ENCODE measurements around the gene ATP8A2.

ATP8A2 gene

DNA sequence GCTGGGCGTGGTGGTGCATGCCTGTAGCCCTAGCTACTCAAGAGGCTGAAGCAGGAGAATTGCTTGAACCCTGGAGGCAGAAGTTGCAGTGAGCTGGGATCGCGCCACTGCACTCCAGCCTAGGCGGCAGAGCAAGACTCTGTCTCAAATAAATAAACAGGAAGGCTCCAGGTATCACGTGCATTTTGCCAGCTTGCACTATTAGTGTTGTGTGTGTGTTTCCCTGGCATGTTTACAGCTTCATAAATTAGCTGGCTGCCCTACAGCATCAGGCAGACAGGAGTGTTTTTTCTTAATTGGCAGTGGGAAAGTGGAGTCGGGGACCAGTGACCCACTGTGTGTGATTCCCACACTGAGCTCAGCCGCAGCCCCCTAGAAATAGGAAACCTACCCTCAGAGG, 647.5 kb downstream of the ATP8A2 start:
- DNase-seq (ENCODE audit: extremely low read depth, low read depth), result no peak

DNA sequence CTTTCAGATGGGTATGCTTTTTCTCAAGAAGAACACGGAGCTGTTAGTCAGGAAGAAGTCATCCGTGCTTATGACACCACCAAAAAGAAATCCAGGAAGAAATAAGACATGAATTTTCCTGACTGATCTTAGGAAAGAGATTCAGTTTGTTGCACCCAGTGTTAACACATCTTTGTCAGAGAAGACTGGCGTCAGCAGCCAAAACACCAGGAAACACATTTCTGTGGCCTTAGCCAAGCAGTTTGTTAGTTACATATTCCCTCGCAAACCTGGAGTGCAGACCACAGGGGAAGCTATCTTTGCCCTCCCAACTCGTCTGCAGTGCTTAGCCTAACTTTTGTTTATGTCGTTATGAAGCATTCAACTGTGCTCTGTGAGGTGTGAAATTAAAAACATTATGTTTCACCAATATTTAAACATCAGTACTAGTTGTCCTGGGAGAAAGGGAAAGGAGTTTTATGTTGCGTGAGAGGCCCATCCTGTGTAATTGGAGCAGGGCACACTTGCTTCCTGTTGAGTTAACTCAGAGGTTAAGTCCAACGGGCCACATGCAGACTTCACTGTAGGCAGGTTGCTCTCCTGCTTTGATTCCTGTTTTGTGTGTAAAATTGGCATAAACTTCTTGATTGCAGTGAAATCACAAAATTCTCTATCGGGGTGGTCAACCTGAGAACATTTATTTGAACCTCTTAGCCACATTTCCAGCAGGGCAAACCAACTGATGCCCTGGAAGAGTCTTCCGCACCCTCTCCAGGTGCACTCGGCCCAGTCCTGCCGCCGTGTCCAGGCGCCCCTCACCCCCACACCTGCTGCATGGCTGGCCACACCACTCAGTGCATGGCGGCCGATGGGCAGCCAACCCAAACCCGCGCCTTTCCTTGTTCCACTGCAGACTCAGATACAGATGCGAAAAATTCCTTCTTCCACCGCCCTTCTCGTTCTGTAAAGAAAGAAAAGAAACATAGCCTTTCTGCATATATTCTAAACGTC, 648.4 kb downstream of the ATP8A2 start:
- TF ChIP-seq CTCF (IDR thresholded peaks at IDR 0.05; ENCODE audit: low read depth, low read length), result no peak
- DNase-seq (ENCODE audit: extremely low read depth, low read depth), result no peak

More for the DNA sequence above, 647.5 kb downstream of the ATP8A2 start:
- no peak for TF ChIP-seq CTCF (IDR thresholded peaks at IDR 0.05; ENCODE audit: low read depth, low read length)

GRCh38 chr13:26020891-26021290, 649.1 kb downstream of the ATP8A2 start:
- TF ChIP-seq CTCF (IDR thresholded peaks at IDR 0.05; ENCODE audit: low read depth, low read length), result no peak
- DNase-seq (ENCODE audit: extremely low read depth, low read depth), result no peak

- no peak for DNase-seq (ENCODE audit: extremely low read depth, low read depth)
- no peak for TF ChIP-seq CTCF (IDR thresholded peaks at IDR 0.05; ENCODE audit: low read depth, low read length)
Observed at GRCh38 chr13:26021516-26021915, 649.7 kb downstream of the ATP8A2 start.

DNA sequence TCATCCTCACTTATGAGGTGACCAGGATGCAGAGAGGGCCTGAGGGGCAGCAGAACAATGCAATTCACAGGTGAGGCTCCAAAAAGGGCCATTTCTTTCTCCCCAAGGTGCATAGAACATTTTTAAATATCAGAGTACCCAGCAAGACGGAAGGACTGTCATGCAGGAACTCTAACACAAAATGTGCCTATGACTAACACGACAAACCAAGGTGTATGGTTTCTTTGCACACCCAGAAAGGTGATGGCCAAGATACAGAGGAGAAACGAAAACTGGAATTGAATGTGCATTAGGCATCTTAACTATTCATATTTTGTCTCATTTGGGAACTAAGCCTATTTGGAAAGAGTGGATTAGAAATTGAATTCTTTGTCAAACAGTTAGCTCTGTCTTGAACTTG, 650.2 kb downstream of the ATP8A2 start:
- DNase-seq (ENCODE audit: extremely low read depth, low read depth), result no peak
- no peak for TF ChIP-seq CTCF (IDR thresholded peaks at IDR 0.05; ENCODE audit: low read depth, low read length)

- TF ChIP-seq CTCF (IDR thresholded peaks at IDR 0.05; ENCODE audit: low read depth, low read length), result no peak
- peak; percentile 12 for DNase-seq (ENCODE audit: extremely low read depth, low read depth)
Observed at GRCh38 chr13:26022538-26023292, 650.9 kb downstream of the ATP8A2 start.

DNA sequence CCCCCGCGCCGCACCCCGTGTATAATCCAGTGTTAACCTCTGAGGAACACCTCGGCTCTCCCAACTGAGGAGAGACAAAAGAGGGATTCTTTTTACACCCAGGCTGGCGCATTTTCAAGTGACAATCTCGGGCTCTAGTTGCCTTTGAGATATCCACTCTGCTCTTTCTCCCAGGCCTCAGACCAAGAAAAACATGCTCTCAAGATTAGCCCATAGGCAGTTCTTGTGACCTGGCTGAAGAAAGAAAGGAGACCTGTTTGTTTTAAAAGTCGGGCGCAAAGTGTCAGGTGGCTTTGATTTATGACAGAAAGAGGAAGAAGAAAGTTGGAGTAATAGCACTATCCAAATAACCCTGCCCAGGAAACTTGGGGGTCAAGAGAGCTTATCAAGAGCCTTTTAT, 652.8 kb downstream of the ATP8A2 start:
- no peak for DNase-seq (ENCODE audit: extremely low read depth, low read depth)
- no peak for TF ChIP-seq CTCF (IDR thresholded peaks at IDR 0.05; ENCODE audit: low read depth, low read length)
